ENCODE measurements around the gene RNF130. TPM values are rescaled to one million over a fixed set of nuclear protein-coding genes. Genes with fewer than 3 reads are reported as not detected.

RNF130 gene
- total and polyA plus RNA-seq, 3 donors from 2014 or later: 44.3 to 65.0 (median 56.5) TPM

GRCh38 chr5:180082633-180083420, 11.3 kb upstream of the RNF130 start:
- Histone ChIP-seq H3K4me3 (no peak overlapping the region), H3K9me3 (no peaks in the 10 kb centered on the region), H3K27me3 (no peaks in the 10 kb centered on the region), H3K4me1 (no peaks in the 10 kb centered on the region), H3K36me3 (ENCODE audit: low read depth, missing control alignments) (no peaks in the 10 kb centered on the region), H3K27ac (no peak overlapping the region)
- DNase-seq: no peak
- TF ChIP-seq, protein P1, sequence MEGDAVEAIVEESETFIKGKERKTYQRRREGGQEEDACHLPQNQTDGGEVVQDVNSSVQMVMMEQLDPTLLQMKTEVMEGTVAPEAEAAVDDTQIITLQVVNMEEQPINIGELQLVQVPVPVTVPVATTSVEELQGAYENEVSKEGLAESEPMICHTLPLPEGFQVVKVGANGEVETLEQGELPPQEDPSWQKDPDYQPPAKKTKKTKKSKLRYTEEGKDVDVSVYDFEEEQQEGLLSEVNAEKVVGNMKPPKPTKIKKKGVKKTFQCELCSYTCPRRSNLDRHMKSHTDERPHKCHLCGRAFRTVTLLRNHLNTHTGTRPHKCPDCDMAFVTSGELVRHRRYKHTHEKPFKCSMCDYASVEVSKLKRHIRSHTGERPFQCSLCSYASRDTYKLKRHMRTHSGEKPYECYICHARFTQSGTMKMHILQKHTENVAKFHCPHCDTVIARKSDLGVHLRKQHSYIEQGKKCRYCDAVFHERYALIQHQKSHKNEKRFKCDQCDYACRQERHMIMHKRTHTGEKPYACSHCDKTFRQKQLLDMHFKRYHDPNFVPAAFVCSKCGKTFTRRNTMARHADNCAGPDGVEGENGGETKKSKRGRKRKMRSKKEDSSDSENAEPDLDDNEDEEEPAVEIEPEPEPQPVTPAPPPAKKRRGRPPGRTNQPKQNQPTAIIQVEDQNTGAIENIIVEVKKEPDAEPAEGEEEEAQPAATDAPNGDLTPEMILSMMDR (IDR thresholded peaks at IDR 0.05): no peak
- no peak for TF ChIP-seq POLR2A (IDR thresholded peaks at IDR 0.05)
- 73 to 82% methylated on average over 13 to 17 of the region's 17 CpGs for WGBS, 2 donors
- intact Hi-C loops (cut with DNase I; ENCODE audit: low total_unique reads): loop anchor here (10.0 kb wide), 1 partner anchor 168 kb away; no protein-coding TSS in a partner anchor

GRCh38 chr5:180081481-180081880, 9.9 kb upstream of the RNF130 start:
- TF ChIP-seq, protein P1 (IDR thresholded peaks at IDR 0.05): no peak
- TF ChIP-seq POLR2A (IDR thresholded peaks at IDR 0.05): no peak
- Histone ChIP-seq H3K4me1 (no peaks in the 10 kb centered on the region), H3K27ac (no peak overlapping the region), H3K9me3 (no peaks in the 10 kb centered on the region), H3K27me3 (no peaks in the 10 kb centered on the region), H3K4me3 (no peak overlapping the region), H3K36me3 (ENCODE audit: low read depth, missing control alignments) (no peaks in the 10 kb centered on the region)
- intact Hi-C loops (cut with DNase I; ENCODE audit: low total_unique reads): loop anchor here (10.0 kb wide), 1 partner anchor 167 kb away; no protein-coding TSS in a partner anchor
- no peak for DNase-seq
- 79 to 81% methylated on average over 5 of the region's 5 CpGs for WGBS, 2 donors

DNA sequence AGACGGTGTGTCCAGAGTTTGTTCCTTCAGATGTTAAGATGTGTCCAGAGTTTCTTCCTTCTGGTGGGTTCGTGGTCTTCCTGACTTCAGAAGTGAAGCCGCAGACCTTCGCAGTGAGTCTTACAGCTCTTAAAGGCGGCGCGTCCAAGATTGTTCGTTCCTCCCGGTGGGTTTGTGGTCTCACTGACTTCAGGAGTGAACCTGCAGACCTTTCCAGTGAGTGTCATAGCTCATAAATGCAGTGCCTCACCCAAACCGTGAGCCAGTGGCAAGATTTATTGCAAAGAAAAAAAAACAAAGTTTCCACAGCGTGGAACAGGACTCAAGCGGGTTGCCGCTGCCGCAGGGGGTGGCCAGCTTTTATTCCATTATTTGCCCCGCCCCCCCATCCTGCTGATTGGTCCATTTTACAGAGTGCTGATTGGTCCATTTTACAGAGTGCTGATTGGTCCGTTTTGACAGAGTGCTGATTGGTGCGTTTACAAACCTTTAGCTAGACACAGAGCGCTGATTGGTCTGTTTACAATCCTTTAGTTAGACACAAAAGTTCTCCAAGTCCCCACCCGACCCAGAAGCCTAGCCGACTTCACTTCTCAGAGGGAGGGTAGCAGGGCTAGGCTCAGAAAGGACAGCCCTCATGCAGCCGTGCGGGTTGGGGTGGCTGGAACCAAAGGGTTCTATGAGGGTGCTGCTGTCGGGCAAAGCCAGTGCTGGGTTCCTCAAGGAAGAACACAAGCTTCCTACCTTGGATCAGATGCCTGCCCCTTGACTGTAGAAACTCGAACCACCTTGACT, 9.1 kb upstream of the RNF130 start:
- peak overlapping the region; percentile 6 to 34 for H3K4me3 ChIP-seq
- 60 to 68% methylated on average over 19 to 24 of the region's 24 CpGs for WGBS, 2 donors
- H3K36me3 ChIP-seq (ENCODE audit: low read depth, missing control alignments): no peaks in the 10 kb centered on the region
- TF ChIP-seq, protein P1 (IDR thresholded peaks at IDR 0.05): no peak
- TF ChIP-seq POLR2A (IDR thresholded peaks at IDR 0.05): no peak
- peak; percentile 84 for DNase-seq
- H3K4me1 ChIP-seq: no peaks in the 10 kb centered on the region
- no peak overlapping the region for H3K27ac ChIP-seq
- intact Hi-C loops (cut with DNase I; ENCODE audit: low total_unique reads): loop anchor here (10.0 kb wide), 1 partner anchor 166 kb away; no protein-coding TSS in a partner anchor
- H3K27me3 ChIP-seq: no peaks in the 10 kb centered on the region
- H3K9me3 ChIP-seq: no peaks in the 10 kb centered on the region

DNA sequence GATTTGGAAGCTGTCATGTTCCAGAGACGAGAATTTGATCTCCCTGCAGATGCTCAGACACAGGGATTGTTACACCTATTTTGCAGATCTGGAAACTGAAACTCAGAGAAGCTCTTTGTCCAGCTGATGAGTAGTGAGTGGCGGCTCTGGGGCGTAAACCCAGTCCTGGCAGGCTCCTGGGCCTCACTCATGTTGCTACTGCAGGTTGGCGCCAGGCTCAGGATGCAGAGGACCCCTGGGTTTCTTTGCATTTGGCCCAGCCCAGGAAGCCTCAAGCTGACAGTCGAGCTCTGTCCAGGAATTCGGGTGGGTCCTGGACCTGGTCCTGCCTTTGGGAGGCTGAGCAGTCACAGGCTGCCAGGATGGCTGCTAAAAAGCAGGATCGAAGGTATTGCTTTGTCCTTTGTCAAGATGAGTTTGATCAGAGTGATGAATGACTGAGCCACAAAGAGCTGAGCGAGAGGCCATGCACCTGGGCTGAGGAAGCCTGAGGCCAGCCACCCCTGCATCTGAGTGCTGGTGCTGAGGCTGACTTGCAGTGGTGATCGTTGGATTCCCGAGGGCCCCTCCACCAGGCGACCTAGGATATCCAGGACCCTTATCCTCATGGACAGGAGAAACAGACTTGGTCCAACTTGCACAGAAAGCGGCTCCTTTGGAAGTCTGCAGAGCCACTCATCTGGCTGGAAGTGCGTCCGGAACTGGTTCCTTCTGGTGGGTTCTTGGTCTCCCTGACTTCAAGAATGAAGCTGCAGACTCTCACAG, 8.3 kb upstream of the RNF130 start:
- no peak overlapping the region for H3K27ac ChIP-seq
- no peaks in the 10 kb centered on the region for H3K36me3 ChIP-seq (ENCODE audit: low read depth, missing control alignments)
- peak overlapping the region in 1 of 2 donors; percentile 34 for H3K4me3 ChIP-seq
- no peak for DNase-seq
- H3K4me1 ChIP-seq: no peaks in the 10 kb centered on the region
- TF ChIP-seq, protein P1 (IDR thresholded peaks at IDR 0.05): no peak
- TF ChIP-seq POLR2A (IDR thresholded peaks at IDR 0.05): no peak
- intact Hi-C loops (cut with DNase I; ENCODE audit: low total_unique reads): loop anchor here (10.0 kb wide), 1 partner anchor 165 kb away; no protein-coding TSS in a partner anchor
- no peaks in the 10 kb centered on the region for H3K27me3 ChIP-seq
- 61 to 67% methylated on average over 3 to 14 of the region's 14 CpGs for WGBS, 2 donors
- no peaks in the 10 kb centered on the region for H3K9me3 ChIP-seq
